Fibroblast of the conjunctiva (primary cell): ENCODE results near the gene CDX2.

Experiments
- DNase-seq: peaks from one replicate; pipeline ENCODE4 v3.0.0-alpha.2; 2010; ENCODE audit warnings: low read depth

CDX2 gene

GRCh38 chr13:27915301-27916207 lies 53.6 kb downstream of the CDX2 start:
- no peak for DNase-seq

DNA sequence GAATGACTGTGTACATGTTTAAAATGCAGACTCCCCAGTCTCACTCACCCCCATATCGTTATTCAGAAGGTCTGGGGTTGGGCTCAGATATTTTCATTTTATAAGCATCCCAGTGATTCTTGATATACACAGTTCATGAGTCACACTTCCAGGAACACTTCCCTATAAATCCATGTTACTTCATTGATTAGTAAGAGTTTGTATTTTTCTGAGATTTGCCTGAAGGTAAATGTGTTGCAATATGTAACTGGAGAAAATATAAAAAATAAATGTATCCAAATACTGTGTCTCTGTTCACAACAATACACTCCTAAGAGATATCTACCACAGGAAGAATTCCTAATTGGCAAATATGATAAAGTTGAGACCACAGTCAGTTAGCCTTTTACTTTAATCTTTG lies 56.0 kb downstream of the CDX2 start:
- no peak for DNase-seq

DNA sequence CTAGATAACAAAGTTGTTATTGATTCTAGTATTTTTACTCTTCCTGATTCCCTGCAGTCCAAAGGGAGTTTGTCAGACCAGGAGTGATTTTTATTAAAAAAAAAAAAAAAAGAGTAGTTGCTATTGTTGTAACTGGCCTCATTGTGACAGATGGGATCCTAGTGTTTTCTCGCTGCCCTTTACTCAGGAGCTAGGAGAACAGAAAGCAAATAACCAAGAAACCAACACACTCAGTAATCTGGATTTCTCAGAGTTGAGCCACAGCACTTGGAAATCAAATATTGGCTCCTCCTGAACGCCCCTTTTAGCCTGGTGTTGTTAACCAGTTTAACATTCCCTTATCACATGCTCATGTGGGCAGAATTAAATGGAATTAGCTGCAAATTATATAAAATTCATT lies 57.6 kb downstream of the CDX2 start:
- DNase-seq: no peak
